GM19372 (cell line): Measurements from ENCODE around the gene ZNF691.
"Not testable (repeated sequence)": the region's sequence is repeated elsewhere in the genome, so short reads cannot be mapped to it uniquely, and the experiment has no call there.

Source experiments
- ATAC-seq: cut with Tn5 transposase; IDR thresholded peaks from one replicate; pipeline ENCODE4 v1.9.1; 2021; ENCODE audit warnings: mild to moderate bottlenecking, low read depth, moderate library complexity; ENCODE audit not compliant: unreplicated experiment

Gene ZNF691

DNA sequence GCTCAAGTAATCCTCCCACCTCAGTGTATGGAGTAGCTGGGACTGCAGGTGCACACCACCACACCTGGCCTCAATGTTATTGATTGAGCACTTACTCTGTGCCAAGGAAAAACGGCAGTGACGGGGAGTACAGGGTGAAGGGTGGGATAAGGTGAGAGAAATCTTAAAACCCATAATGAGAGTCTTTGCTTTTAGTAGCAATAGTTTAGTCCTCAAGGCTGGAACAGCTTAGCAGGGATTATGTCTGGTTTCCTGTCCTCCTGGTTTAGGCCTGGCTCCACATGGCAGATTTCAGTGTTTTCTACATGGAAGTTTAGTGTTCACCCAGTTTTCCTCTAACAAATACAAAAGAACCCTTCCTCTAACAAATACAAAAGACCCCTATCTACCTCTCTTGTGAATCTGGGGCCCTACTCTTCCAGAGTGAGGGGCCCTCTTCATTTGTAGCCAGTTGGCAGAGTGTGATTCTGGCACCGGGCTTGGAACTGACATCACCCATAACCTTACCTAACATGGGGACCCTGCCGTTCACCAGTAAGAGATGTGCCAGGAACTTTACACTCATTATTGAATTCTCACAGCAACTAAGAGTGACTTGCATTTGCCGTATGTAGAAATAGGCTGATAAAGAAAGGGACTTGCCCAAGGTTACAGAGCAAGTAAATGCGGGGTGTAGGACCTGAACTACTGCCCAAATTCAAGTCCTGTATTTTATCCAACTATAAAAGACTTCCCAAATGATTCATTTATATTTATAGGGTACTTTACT lies 6.9 kb downstream of the ZNF691 start:
- no peak for ATAC-seq

GRCh38 chr1:42856554-42856953 lies 10.1 kb downstream of the ZNF691 start:
- not testable (repeated sequence) for ATAC-seq

GRCh38 chr1:42859366-42859765 lies 13.0 kb downstream of the ZNF691 start:
- ATAC-seq = not testable (repeated sequence)

DNA sequence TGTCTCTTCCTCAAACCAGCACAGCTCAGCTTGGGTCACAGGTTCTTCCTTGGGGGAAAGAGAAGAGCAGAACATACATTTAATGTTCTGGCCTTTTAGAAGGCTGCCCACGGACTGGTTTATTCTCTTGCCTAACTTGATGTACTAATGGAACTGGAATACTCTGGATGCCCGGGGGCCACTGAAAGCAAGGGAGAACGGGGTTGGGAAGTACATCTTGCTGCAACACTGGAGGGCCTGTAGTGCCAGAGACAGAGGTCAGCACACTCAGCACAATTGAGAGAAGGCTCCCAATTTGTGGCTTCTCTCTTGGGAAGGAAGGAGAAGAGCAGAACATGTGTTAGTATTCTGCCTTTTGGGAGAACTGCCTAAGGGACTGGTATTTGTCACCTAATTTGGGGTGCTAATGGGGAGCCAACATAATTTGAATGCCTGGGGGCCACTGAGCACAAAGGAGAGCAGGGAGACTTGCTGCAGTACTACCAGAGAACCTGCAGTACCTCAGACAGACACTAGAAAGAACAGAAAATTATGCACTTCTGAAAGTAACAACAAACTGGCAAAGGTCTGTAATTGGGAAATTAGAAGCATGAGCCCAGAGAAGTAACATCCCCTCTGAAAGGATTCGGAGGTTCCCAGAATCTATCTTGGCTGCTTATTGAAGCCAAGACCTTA lies 14.1 kb downstream of the ZNF691 start:
- no peak for ATAC-seq

GRCh38 chr1:42861014-42861399 lies 14.6 kb downstream of the ZNF691 start:
- no peak for ATAC-seq

GRCh38 chr1:42866549-42866948 lies 20.1 kb downstream of the ZNF691 start:
- no peak for ATAC-seq

DNA sequence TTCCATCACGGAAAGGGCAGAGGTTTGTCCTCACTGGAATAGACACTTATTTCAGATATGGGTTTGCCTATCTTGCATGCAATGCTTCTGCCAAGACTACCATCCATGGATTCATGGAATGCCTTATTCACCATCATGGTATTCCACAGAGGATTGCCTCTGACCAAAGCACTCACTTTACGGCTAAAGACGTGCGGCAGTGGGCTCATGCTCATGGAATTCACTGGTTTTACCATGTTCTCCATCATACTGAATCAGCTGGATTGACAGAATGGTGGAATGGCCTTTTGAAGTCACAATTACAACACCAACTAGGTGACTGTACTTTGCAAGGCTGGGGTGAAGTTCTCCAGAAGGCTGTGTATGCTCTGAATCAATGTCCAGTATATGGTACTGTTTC lies 22.1 kb downstream of the ZNF691 start:
- ATAC-seq = not testable (repeated sequence)

DNA sequence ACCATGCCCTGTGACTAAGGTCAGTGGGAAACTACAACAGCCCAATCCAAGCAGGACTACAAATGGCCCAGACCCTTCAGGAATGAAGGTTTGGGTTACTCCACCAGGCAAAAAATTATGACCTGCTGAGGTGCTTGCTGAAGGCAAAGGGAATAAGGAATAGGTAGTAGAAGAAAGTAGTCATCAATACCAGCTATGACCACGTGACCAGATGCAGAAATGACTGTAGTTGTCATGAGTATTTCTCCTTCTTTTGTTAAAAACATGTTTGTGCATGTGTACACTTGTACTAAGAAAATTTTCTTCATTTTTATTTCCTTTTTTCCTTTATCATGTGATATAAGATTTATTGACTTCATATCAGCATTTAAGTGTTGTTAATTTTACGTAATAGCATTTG lies 22.8 kb downstream of the ZNF691 start:
- ATAC-seq = not testable (repeated sequence)

GRCh38 chr1:42869751-42870150 lies 23.3 kb downstream of the ZNF691 start:
- not testable (repeated sequence) for ATAC-seq

- not testable (repeated sequence) for ATAC-seq
These were observed 26.7 kb downstream of the ZNF691 start for GRCh38 chr1:42873108-42873507.

DNA sequence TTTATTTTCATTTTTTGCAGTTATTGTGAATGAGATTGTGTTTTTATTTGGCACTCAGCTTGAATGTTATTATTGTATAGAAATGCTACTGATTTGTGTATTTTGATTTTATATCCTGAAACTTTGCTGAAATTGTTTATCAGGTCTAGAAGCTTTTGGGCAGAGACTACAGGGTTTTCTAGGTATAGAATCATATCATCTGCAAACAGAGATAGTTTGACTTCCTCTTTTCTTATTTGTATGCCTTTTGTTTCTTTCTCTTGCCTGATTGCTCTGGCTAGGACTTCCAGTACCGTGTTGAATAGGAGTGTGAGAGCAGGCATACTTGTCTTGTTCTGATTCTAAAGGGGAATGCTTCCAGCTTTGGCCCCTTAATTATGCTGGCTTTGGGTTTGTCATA lies 27.3 kb downstream of the ZNF691 start:
- no peak for ATAC-seq

GRCh38 chr1:42876009-42876408 lies 29.6 kb downstream of the ZNF691 start:
- ATAC-seq = no peak

GRCh38 chr1:42877380-42877779 lies 31.0 kb downstream of the ZNF691 start:
- ATAC-seq = no peak

- ATAC-seq = no peak
These were observed 34.0 kb downstream of the ZNF691 start for GRCh38 chr1:42880384-42880783.

- no peak for ATAC-seq
These were observed 39.8 kb downstream of the ZNF691 start for GRCh38 chr1:42886046-42886739.

- ATAC-seq = no peak
These were observed 40.4 kb downstream of the ZNF691 start for GRCh38 chr1:42886800-42887199.

DNA sequence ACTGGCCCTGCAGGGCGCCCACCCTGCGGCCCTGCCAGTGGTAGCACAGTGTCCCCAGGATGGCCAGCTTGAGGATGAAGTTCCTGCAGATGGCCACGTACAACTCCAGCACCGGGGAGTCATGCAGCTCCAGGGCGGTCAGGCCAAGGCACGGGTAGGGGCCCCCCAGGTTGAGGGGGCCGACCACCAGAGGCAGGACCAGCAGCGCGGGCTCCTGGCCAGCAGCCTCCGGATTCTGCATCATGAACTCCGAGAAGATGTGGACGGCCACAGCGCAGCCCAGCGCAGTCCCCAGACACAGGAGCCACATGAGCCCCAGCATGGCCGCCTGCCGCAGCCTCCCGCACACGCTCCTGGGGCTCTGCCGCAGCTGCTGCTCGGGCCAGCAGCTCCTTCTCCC lies 41.0 kb downstream of the ZNF691 start:
- ATAC-seq = no peak

GRCh38 chr1:42888013-42888633 lies 41.7 kb downstream of the ZNF691 start:
- ATAC-seq = no peak

DNA sequence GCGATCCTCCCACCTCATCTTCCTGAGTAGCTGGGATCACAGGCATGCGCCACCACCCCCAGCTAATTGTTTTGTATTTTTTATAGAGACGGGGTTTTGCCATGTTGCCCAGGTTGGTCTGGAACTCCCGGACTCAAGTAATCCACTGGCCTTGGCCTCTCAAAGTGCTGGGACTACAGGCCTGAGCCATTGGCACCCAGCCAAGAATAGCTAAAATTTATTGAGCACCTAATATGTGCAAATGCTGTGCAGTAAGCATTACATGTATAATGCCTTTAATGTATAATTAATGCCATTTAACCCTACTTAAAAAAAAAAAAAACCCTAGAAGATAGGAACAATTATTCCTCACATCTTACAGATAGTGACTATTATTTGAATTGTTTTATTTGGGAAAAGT lies 42.9 kb downstream of the ZNF691 start:
- ATAC-seq = no peak

DNA sequence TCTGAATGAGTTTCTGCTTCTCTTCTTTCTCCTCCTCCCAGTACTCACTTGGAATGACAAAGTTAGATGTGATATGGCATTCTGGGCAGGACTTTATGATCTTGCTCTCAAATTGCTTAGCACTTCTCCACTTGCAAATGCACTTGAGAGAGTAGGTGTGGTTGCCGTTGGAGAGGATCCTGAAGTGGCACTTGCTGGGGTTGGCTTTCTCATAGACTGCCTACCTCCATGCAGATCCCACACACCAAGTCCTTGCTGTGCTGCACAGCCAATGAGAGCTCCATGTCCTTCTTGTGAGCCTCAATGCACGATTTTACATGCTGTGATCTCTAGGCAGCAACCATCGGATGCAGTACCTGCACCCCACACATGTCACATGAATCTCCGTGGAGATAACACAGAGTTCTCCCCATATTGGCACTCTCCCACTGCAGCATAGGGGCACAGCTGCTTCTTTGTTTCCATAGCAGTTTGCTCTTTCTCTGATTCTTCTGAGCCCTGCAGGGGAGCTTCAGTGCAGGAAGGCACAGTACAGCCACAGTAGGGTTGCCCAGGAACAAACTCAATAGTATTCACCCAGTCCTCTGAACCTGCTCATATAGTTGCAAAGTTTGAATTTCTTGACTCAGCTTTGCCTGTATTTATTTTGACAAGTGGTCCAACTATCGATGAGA lies 45.2 kb downstream of the ZNF691 start:
- ATAC-seq = no peak
